GM10847 (cell line): ENCODE data around the gene BMP7.

Experiments used
- POLR2A ChIP-seq: IDR thresholded peaks from 2 replicates; pipeline ENCODE4 v1.6.1; 2011; ENCODE audit not compliant: insufficient read length; ENCODE audit errors: extremely low read depth

BMP7 gene

DNA sequence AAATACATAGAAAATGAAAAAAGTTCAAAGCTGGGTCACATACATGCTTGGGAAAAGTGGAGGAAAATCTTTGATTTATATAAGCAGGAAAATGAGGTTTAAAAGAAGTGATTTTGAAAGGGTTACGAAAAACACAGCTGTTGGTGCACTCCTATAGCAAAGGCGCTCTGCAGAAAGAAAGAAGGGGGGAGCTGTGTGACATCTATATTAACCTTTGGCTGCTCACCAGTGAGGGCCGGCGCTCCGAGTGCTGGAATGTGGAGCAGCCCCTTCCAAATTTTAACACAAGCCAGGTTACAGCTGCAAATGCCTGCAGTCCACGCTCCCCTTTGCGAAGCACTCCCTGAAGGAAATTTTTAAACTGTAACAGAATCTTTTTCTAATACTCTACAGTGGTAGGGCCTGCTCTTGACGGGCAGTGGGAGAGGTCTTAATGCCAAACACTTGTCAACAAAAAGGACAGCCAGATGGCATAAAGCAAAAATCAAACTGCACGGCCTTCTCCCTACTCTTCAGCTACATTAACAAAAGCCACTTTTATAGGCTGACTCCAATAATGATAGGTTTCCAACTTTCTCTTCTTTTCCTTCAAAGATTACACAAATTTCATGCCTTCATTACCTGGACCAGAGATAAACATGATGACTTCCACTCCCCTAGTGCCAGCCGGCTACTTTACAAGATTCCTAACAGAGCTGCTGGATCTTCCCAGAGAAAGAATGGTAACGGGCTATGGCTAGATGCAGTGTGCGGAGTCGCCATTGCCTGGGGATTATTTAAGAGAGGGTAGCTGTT is 4.8 kb downstream of the BMP7 start:
- TF ChIP-seq POLR2A = no peak

DNA sequence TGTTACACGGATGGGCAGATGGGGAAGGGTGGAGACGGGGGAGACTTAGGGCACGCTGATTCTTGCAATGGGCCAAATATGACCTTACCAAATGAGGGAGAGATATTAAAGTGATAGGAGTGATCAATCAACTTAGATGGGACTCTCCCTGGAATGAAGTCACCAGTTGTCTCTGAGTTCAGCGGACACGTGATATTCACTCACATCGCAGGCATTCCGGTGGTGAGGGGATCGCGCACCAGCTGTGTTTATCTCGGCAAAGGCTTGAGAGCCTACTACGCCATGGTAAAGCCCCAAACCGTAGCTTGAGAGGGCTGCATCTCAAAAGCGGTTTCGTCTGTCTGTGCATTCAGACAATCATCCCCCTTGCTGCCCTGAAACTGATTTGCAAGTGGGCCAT is 5.5 kb downstream of the BMP7 start:
- no peak for TF ChIP-seq POLR2A

- TF ChIP-seq POLR2A = no peak
Observed at GRCh38 chr20:57259938-57260921, 6.2 kb downstream of the BMP7 start.

- TF ChIP-seq POLR2A = no peak
Observed at GRCh38 chr20:57259121-57259937, 7.1 kb downstream of the BMP7 start.

DNA sequence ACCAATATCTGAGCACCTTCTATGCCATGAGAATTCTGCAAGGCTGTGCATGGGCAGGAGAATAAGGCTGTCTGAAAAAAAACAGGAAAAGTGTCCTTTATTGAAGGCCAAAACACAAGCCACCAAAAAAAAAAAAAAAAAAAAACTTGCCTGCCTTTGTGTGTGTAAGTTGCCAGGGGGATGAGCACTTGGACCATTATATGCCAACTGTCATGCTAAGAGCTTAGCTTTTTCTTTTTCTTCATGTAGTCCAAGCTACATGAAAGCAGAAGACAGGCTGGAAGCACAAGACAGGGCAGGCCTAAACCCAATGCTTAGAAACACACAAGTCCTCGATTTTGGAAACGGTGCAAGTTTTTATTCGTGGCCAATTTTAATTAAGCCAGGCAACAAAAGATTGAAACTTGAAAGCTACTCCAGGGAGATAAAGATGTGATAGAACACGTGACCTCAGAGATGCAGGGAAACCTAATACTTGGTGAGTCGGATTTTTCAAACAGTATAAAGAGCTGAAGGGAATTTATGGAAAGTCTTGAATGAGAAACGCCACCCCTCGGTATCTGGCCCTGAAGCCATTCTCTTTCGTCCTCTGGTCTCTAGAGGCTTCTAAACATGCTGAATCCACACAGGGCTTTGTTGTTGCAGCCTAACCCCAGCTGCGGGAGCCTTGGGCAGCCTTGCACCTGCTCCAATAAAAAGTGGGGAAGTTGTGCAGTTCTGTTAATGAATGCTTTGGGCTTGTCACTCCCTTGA is 8.6 kb downstream of the BMP7 start:
- no peak for TF ChIP-seq POLR2A

GRCh38 chr20:57256908-57257307 is 9.5 kb downstream of the BMP7 start:
- TF ChIP-seq POLR2A = no peak

- no peak for TF ChIP-seq POLR2A
Observed at GRCh38 chr20:57256205-57256604, 10.2 kb downstream of the BMP7 start.

DNA sequence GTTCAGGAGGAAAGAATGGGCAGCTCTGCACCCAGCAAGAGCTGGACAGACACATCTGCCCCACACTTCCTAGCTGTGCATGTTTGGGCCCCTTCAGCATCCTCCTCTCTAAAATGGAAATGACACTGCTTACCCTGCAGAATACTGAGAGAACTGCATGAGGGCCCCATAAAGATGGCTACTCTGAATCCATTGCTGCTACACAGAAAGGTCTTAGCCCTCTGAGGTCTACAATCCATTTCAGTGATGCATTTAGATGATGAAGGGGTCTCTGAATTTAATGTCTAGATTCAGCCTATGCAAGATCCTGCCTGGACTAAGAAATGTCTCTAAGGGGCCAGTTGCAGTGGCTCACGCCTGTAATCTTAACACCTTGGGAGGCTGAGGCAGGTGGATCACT is 11.3 kb downstream of the BMP7 start:
- TF ChIP-seq POLR2A = no peak

- no peak for TF ChIP-seq POLR2A
Observed at GRCh38 chr20:57252559-57253162, 13.8 kb downstream of the BMP7 start.

GRCh38 chr20:57251949-57252348 is 14.5 kb downstream of the BMP7 start:
- TF ChIP-seq POLR2A = no peak

DNA sequence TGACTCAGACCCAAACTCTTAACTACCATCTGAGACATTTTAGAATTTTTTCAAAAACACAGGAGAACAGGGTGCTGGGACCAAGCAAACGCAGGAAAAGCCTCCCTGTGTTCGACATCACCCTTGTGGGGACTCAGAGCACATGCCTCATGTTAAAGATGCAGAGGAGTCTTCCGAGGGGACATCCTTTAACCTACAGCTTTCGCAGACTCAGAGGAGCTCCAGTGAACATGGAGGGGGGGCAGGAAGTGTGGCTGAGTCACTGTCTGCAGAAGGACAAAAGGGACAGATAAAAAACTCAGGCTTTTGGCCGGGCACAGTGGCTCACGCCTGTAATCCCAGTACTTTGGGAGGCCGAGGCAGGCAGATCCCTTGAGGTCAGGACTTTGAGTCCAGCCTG is 15.1 kb downstream of the BMP7 start:
- no peak for TF ChIP-seq POLR2A

DNA sequence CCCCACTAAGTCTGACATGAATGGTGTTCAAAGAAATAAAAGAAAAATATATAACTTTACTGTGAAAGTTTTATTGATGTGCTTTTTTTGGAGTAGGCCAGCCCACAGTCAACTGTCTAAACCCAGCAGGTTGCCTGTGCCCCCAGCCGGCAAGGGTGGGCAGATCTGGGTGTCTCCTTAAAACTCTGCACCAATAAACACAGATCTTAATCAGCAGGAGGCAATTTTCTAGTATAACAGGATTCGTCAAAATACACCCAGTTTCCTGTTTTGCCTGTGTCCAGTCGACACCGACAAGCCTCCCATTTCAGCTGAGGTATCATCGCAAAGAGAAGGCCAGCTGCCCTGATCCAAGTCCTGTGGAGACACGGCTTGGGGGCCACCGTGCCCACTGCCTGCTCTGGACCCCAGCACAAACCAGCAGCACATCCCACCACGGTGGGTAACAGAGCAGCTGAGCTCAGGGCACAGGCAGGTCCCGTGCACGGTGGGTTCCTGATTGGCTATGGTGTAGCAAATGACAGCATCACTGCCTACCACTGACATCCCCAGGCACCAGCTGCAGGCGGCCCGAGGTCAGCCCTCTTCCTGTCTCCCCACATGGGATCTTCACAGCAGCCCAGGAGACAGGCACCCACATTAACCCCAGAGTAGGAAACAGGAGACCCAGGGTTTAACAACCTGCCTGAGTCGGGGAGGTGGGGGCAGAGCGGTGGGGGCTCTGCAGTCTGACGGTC is 15.7 kb downstream of the BMP7 start:
- no peak for TF ChIP-seq POLR2A

DNA sequence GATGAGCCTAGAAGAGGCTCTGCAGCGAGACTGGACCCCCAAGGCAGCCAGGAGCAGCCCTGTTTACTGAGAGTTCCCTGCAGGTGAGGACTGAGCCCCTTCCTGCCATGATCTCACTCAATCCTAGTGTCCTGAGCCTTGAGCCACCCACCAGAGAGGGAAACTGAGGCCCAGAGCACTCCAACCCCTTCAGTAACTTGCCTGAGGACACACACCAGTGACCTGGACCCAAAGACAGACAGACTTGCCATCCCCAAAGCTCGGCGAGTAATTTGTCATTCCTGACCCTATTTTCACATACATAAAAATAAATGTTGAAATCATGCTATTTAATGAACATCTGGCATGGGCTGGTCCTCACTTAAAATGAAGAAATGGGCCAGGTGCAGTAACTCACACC is 16.7 kb downstream of the BMP7 start:
- TF ChIP-seq POLR2A = no peak
